ENCODE data around the gene PERM1.
"Not testable (repeated sequence)": the region's sequence is repeated elsewhere in the genome, so short reads cannot be mapped to it uniquely, and the experiment has no call there.

Gene PERM1

DNA sequence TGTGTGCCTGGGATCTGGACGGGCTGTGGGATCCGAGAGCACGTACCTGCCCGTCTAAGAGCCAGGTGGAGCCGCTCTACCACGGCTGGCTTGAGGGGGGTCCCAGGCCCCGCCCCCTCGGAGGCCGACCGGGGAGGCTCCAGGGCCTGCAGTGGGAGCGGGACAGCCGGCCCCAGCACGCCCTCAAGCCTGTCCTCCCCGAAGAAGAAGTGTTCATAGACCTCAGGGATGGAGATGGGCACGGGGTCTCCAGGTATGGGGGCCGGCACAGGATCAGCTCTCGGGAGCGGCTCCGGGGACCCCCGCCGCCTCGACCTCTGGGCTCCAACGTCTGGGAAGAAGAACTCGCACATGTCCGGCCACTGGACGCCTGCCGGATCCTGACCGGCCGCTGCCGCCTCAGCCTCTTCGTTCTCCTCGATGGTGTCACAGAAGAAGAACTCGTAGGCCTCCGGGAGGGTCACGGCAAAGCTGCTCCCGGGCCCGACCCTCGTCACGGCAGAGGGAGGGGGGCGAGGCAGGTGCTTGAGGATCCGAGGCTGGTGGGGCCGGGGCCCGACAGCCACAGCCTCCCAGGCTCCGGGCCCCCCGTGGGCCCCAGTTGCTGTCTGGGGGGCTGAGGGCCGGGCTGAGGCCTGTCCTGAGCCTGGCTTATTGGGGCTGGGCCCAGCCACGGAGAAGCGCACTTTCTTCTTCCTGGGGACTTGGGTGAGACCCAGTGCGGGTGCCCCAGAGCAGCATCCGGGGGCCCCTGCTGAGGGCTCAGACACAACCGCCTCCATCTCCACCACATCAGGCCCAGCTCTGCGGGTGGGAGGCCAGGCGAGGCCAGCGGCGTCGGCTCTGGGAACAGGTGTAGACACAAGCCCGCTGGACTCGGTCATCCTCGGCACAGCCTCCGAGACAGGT lies 2.8 kb downstream of the PERM1 start:
- peaks cover 4 to 25% (median 22%) of the 10 kb centered on the region in 10 experiments; a peak in 18 of 20 replicates for H3K4me1 ChIP-seq
- no peak overlapping the region for H3K4me3 ChIP-seq
- no peak for TF ChIP-seq Cebpa-rat (IDR thresholded peaks at IDR 0.05)
- no peaks in the 10 kb centered on the region for H3K36me3 ChIP-seq
- H4K20me1 ChIP-seq: peaks cover 0 to 33% (median 4%) of the 10 kb centered on the region in 11 experiments; a peak in 9 of 22 replicates
- H3K9me3 ChIP-seq (replicated peaks in 1 of 11): 0 out of 22 replicates have a peak, but pooled peaks cover 0 to 4% (median 0%) of the 10 kb centered on the region in 11 experiments
- H3K9ac ChIP-seq: no peak overlapping the region
- no peak overlapping the region for H3K27ac ChIP-seq
- H3K27me3 ChIP-seq: peaks cover 16 to 57% (median 29%) of the 10 kb centered on the region in 11 experiments; a peak in 19 of 22 replicates
- H3K4me2 ChIP-seq: no peak overlapping the region

GRCh38 chr1:978069-978834 lies 3.6 kb downstream of the PERM1 start:
- Histone ChIP-seq H4K20me1 (peaks cover 0 to 33% (median 4%) of the 10 kb centered on the region in 11 experiments; a peak in 9 of 22 replicates), H3K4me3 (no peak overlapping the region), H3K36me3 (no peaks in the 10 kb centered on the region), H3K4me1 (peaks cover 4 to 25% (median 22%) of the 10 kb centered on the region in 10 experiments; a peak in 18 of 20 replicates), H3K27ac (no peak overlapping the region), H3K9me3 (replicated peaks in 1 of 11) (0 out of 22 replicates have a peak, but pooled peaks cover 0 to 4% (median 0%) of the 10 kb centered on the region in 11 experiments), H3K9ac (no peak overlapping the region), H3K4me2 (no peak overlapping the region), H3K27me3 (peaks cover 15 to 58% (median 36%) of the 10 kb centered on the region in 11 experiments; a peak in 19 of 22 replicates)
- TF ChIP-seq Cebpa-rat (IDR thresholded peaks at IDR 0.05): no peak

DNA sequence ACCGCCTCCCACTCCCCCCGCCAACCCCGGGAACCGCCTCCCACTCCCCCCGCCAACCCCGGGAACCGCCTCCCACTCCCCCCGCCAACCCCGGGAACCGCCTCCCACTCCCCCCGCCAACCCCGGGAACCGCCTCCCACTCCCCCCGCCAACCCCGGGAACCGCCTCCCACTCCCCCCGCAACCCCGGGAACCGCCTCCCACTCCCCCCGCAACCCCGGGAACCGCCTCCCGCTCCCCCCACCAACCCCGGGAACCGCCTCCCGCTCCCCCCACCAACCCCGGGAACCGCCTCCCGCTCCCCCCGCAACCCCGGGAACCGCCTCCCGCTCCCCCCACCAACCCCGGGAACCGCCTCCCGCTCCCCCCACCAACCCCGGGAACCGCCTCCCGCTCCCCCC lies 5.1 kb downstream of the PERM1 start:
- H3K9ac ChIP-seq; H3K36me3 ChIP-seq; H3K4me3 ChIP-seq; H3K4me2 ChIP-seq; H3K9me3 ChIP-seq (replicated peaks in 1 of 11); H3K27ac ChIP-seq: not testable (repeated sequence)
- peaks cover 4 to 18% (median 15%) of the 10 kb centered on the region in 10 experiments; a peak in 18 of 20 replicates for H3K4me1 ChIP-seq
- H4K20me1 ChIP-seq: peaks cover 0 to 37% (median 4%) of the 10 kb centered on the region in 11 experiments; a peak in 9 of 22 replicates
- H3K27me3 ChIP-seq: peaks cover 23 to 58% (median 46%) of the 10 kb centered on the region in 11 experiments

GRCh38 chr1:975896-976683 lies 5.8 kb downstream of the PERM1 start:
- TF ChIP-seq Cebpa-rat (IDR thresholded peaks at IDR 0.05): no peak
- Histone ChIP-seq H3K9ac (0 out of 22 replicates have a peak overlapping the region, but pooled peaks of 1 of the 11 experiments have one; percentile 29), H3K27ac (no peak overlapping the region), H3K4me1 (peaks cover 4 to 13% (median 12%) of the 10 kb centered on the region in 10 experiments; a peak in 18 of 20 replicates), H3K4me3 (no peak overlapping the region), H3K9me3 (replicated peaks in 1 of 11) (0 out of 22 replicates have a peak, but pooled peaks cover 0 to 4% (median 0%) of the 10 kb centered on the region in 11 experiments), H4K20me1 (peaks cover 0 to 38% (median 4%) of the 10 kb centered on the region in 11 experiments; a peak in 9 of 22 replicates), H3K27me3 (peaks cover 28 to 61% (median 53%) of the 10 kb centered on the region in 11 experiments), H3K36me3 (no peaks in the 10 kb centered on the region), H3K4me2 (peak overlapping the region; percentile 17 to 81 (median 73))

GRCh38 chr1:975365-975764 lies 6.5 kb downstream of the PERM1 start:
- H3K27me3 ChIP-seq: peaks cover 32 to 63% (median 58%) of the 10 kb centered on the region in 11 experiments
- H3K4me2 ChIP-seq: peak overlapping the region in 7 of 11 experiments; percentile 17 to 81 (median 71); a peak in 11 of 22 replicates
- H3K9me3 ChIP-seq (replicated peaks in 1 of 11): 0 out of 22 replicates have a peak, but pooled peaks cover 0 to 4% (median 0%) of the 10 kb centered on the region in 11 experiments
- no peak overlapping the region for H3K4me3 ChIP-seq
- no peak overlapping the region for H3K9ac ChIP-seq
- H3K36me3 ChIP-seq: no peaks in the 10 kb centered on the region
- peaks cover 0 to 32% (median 4%) of the 10 kb centered on the region in 11 experiments; a peak in 9 of 22 replicates for H4K20me1 ChIP-seq
- no peak for TF ChIP-seq Cebpa-rat (IDR thresholded peaks at IDR 0.05)
- no peak overlapping the region for H3K27ac ChIP-seq
- peaks cover 4 to 13% (median 12%) of the 10 kb centered on the region in 10 experiments; a peak in 18 of 20 replicates for H3K4me1 ChIP-seq

DNA sequence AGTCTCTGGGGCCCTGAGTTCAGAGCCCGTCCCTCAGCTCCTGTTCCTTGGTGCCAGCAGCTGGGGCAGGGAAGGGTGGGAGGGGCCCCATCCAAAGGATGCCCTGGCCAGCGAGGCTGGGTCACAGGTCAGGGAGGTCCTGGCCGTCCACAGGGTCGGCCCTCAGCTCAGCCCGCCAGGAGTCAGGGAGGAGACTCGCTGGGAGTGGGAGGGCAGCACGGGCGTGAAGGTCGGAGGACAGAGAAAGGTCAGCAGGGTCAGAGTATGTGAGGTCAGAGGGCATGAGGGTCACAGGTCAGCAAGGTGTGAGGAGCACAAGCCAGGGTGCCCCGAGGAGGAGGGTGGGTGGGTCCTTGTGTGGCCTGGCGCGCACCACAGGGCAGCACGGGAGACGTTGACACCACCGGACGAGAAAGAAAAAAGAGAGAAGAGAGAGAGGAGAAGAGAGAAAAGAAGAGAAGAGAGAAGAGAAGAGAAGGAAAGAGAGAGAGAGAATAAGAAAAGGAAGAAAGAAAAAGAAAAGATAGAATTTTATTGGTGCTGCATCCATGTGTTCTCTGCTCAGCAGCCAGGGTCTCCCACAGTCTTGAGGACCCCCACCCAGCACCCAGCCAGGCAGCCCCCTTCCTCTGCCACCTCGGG lies 7.1 kb downstream of the PERM1 start:
- TF ChIP-seq Cebpa-rat (IDR thresholded peaks at IDR 0.05): no peak
- peaks cover 0 to 31% (median 4%) of the 10 kb centered on the region in 11 experiments; a peak in 9 of 22 replicates for H4K20me1 ChIP-seq
- H3K27ac ChIP-seq: no peak overlapping the region
- 0 out of 22 replicates have a peak, but pooled peaks cover 0 to 4% (median 0%) of the 10 kb centered on the region in 11 experiments for H3K9me3 ChIP-seq (replicated peaks in 1 of 11)
- peaks cover 35 to 66% (median 62%) of the 10 kb centered on the region in 11 experiments for H3K27me3 ChIP-seq
- H3K9ac ChIP-seq: no peak overlapping the region
- no peak overlapping the region for H3K4me3 ChIP-seq
- peak overlapping the region in 4 of 11 experiments; percentile 68 to 81 (median 70); a peak in 4 of 22 replicates for H3K4me2 ChIP-seq
- no peaks in the 10 kb centered on the region for H3K36me3 ChIP-seq
- H3K4me1 ChIP-seq: peaks cover 4 to 13% (median 12%) of the 10 kb centered on the region in 10 experiments; a peak in 18 of 20 replicates

GRCh38 chr1:974293-974640 lies 7.6 kb downstream of the PERM1 start:
- Histone ChIP-seq H4K20me1 (peaks cover 0 to 29% (median 4%) of the 10 kb centered on the region in 11 experiments; a peak in 9 of 22 replicates), H3K9ac (no peak overlapping the region), H3K4me2 (no peak overlapping the region), H3K9me3 (replicated peaks in 1 of 11) (0 out of 22 replicates have a peak, but pooled peaks cover 0 to 4% (median 0%) of the 10 kb centered on the region in 11 experiments), H3K36me3 (no peaks in the 10 kb centered on the region), H3K4me3 (no peak overlapping the region), H3K27me3 (peaks cover 35 to 70% (median 62%) of the 10 kb centered on the region in 11 experiments), H3K27ac (no peak overlapping the region), H3K4me1 (peaks cover 4 to 13% (median 12%) of the 10 kb centered on the region in 10 experiments; a peak in 18 of 20 replicates)
- no peak for TF ChIP-seq Cebpa-rat (IDR thresholded peaks at IDR 0.05)

Data from BLaER1 treated with 17β-estradiol and CSF1 and Interleukin-3, amounts not matched to agents 10 nM and 100 nM (cell line).